Stimulated activated CD8-positive, alpha-beta memory T cell treated with anti-CD3 and anti-CD28 coated beads, Interleukin-12 subunit alpha, Interleukin-12 subunit beta, amount 100 ng/mL, for 4 hours (primary cell): ENCODE results near the gene TCF7L2.
A peak's percentile ranks its signal among the peaks of the same experiment; 100 is the strongest.

Experiments used
- DNase-seq: peaks from one replicate; pipeline ENCODE4 v3.0.0-alpha.2; 2020; ENCODE audit warnings: low read depth

TCF7L2 gene

DNA sequence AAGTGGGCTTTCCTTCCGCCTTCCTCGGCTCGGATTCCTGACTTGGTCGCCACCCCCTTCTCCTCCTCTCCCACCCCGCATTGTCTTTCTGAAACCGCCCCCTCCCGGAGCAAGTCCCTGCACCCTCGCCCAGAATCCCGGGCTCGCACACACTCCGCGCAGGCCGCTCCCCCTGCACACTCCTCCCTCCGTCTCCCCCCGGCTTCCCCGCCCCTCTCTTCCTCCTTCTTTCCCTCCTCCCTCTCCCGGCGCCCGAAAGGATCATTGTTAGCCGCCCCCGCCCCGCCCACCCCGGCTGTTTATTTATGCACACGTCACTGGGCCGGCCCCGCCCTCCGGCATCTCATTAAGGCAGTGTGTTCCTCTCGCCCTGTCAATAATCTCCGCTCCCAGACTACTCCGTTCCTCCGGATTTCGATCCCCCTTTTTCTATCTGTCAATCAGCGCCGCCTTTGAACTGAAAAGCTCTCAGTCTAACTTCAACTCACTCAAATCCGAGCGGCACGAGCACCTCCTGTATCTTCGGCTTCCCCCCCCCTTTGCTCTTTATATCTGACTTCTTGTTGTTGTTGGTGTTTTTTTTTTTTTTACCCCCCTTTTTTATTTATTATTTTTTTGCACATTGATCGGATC is at the start of gene TCF7L2:
TCF7L2 (plus strand) TSS at position 373 of the 633 bp plus-strand sequence. CDS start 510 bp downstream, outside the sequence.
- peak; percentile 45 for DNase-seq

- DNase-seq, result no peak
Observed at GRCh38 chr10:112902730-112903129, 47.3 kb upstream of the TCF7L2 start.

- DNase-seq, result no peak
Observed at GRCh38 chr10:112904000-112904399, 46.0 kb upstream of the TCF7L2 start.

- no peak for DNase-seq
Observed at GRCh38 chr10:112906945-112907344, 43.1 kb upstream of the TCF7L2 start.

DNA sequence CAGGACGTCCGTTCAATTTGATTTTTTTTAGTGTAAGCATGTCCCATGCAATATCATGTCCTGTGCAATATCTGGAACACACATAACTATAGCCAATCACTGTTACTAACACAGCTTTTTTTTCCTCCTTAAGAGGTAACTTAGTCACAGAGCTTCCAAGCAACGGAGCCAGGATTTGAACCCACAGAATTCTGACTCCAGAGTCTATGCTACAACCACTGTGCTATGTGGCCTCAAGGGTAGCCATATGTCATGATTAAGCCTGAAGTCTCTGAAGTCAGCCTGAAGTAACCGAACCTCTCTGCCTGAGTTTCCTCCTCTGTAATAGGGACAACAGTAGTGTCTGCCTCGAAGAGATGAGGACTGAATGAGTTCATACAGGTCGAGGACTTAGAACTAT is 42.2 kb upstream of the TCF7L2 start:
- no peak for DNase-seq

DNA sequence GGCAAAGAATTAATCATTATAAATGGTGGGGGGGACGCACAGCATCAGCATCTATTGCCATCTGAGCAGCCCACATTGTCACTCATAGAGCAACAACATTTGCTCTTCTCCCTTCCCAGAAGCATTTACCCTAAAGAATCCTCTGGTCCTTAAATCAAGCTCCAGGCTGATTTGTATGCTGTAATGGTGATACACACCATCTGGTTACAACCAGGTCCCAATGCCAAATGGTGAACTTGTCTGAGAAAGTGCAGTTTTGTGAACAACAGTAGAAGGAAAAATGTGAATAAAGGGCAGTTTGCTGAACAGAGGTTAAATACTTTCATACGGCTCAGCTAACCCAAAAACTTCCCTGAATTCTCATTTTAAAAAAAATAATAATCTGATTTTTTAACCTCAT is 38.8 kb upstream of the TCF7L2 start:
- no peak for DNase-seq

DNA sequence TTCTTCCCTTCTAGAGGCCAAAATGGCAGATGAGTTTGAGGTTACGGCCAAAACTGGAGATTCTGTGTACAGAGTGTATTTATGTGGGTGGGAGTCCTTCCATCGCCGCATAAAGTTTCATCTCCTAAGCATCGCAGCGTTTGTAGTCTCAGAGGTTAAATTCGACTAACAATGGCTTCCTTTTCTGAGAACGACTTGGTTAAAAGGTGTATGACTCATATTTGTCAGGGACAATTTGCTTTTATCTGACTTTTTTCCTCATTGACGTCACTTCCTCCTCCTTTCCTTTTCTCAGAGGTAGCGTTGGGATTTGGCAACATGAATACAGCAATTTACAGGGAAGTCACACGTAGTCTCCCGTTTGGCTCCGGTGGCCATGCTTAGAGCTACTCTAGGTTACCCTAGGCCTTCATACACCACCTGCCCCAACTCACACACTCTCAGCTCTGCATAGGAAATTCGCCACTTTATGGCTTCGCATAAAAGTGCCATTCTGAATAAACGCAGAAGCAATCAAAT is 37.6 kb upstream of the TCF7L2 start:
- no peak for DNase-seq

GRCh38 chr10:112913255-112913654 is 36.8 kb upstream of the TCF7L2 start:
- DNase-seq, result no peak

DNA sequence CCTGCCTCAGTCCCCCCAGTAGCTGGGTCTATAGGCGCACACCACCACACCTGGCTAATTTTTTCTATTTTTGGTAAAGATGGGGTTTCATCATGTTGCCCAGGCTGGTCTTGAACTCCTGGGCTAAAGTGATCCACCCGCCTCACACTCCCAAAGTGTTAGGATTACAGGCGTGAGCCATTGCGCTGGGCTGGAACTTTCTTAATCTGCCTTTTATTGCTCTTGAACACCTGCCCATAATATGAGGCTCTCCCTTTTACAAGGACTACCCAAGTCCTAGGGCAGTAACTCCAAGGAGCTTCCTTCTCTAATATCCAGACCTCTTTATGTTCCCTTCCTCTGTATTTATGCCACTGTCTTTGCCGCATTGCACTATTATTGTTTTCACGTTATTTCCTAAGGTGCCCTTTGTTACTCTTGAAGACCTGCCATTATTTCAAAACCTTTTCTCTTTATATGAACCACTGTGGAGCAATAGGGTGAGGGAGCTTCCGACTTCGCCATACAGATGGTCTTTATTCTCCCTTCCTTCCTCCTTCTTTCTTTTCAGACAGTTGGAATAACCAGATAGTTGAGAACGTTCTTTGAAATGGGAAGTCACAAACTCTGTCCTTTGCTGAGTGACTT is 36.3 kb upstream of the TCF7L2 start:
- DNase-seq, result no peak

GRCh38 chr10:112914288-112914952 is 35.6 kb upstream of the TCF7L2 start:
- DNase-seq, result no peak

- no peak for DNase-seq
Observed at GRCh38 chr10:112915590-112916572, 34.2 kb upstream of the TCF7L2 start.

GRCh38 chr10:112917681-112918080 is 32.4 kb upstream of the TCF7L2 start:
- DNase-seq, result no peak

DNA sequence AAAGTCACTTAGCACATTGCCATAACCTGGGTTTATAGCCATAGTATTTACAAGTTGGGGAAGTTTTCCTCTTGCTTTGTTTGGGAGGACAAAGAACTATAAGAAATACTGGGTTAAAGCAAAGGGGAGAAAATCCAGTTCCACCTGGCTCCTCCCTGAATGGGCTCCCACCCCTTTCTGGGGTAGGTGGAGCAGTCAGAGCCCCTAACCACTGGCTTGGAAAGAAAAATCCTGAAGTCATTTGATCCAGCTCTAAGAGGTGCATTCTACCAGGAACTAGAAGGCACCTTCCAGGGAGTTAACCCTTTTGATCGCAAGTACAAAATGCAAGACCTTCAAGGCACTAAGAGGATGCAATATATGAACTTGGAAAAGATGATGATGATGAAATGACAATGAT is 31.3 kb upstream of the TCF7L2 start:
- DNase-seq, result no peak

GRCh38 chr10:112919721-112920120 is 30.3 kb upstream of the TCF7L2 start:
- DNase-seq, result no peak

DNA sequence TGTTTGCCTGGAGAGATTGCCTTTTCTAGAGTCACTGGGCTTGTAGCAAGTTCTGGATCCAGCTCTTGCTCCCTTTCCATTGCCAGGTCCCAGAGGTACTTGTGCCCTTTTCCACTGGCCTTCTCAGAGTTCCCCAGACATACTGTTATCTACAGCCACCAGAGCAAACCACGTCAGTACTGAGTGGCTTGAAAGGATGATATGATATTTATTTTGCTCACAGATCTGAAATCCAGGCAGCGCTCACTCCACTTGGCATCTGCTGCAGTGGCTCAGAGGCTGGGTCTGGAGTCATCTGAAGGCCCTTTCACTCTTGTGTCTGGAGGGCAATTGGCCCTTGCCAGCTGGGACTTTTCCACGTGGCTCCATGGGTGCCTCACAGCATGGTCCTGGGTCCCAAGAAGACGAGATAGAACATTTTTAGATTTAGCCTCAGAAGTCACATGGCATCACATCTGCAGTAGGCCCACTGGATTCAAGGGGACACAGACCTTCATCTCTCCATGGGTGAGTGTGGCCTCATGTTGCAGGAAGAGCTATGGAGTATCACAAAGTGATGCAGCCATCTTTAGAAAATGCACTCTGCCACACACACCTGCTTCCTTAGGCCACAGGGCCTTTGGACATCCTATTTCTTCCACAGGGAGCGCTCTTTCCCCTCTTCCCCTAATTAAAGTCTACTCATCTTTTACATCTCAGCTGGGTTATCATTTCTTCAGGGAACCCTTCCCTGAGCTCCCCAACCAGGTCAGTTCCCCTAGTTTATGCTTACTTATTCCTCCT is 22.9 kb upstream of the TCF7L2 start:
- DNase-seq, result no peak

DNA sequence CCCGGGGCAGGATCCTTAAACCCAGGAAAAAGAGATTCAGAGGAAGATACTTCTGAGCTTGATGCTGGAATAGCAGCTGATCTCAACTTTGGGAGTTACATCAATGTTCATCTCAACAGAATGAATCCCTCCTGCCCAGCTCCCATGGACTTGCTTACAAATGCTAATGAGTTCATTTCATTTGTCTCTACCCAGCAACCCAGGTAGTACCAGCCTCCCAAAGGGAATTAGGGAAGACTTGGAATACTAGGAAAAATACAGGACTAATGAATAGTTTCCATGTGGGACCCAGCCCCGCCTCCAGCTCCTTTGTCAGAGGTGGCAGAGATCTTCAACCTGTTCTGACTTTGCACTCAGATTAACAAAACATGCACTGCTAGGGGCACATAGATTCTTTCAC is 22.1 kb upstream of the TCF7L2 start:
- DNase-seq, result no peak

DNA sequence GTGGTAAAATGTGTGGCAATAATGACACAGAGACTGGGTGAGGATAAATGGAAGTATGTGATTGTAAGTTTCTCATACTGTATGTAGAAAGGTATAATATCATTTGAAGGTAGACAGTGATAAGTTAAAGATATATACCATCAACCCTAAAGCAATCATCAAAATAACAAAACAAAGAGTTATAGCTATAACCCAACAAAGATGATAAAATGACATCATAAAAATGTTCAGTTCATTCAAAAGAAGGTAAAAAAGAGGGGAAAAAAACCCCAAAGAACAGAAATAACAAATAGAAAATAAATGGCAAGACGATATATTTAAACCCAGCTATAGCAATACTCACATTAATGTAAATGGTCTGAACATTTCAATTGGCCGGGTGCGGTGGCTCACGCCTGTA is 17.4 kb upstream of the TCF7L2 start:
- no peak for DNase-seq

DNA sequence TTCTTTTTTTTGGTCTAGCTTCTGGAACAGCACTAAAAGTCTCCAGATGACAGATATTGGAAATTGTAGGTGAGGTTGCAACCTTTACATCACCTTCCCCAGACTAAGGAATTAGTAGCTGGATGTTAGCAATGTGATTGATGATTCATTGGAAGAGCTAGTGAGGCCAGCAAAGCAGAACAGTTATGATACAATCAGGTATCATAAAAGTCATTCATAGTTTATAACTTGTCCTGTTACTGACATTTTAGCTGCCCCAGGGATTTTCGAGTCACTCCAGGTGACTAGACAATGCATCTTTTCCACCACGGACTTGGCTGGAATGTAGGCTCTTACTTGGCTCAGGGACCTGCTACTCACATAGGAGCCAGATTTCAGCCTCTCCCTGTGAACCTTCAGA is 15.9 kb upstream of the TCF7L2 start:
- no peak for DNase-seq

DNA sequence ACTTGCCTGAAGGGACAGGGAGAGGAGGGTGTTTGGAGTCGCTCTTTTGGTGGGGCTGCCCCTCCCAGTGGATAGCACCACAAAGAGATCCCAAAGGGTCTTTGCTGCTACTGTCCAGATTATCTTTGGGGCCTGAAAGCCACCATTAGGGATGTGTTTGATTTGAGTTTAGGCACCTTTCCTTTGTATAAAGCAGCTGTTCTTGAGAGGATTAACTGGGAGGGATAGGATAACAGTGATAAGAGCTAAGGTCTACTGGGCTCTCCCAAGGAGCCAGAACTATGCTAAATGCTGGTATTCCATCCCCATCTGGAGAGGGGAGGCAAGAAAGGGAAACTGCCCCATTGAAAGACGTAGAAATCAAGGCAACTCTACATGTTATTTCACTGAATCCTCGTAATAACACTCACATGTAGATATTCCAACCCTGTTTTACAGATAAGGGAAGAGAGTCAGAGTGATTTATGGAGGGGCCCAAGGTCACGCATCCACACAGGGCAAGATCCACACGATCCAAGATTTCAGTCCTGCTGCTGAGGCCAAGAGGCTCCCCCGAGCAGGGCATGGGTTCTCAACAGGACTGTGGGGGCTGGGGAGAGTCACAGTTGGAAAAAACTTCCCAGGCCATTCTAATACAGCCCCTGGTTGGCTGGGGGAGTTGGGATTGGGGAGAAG is 11.1 kb upstream of the TCF7L2 start:
- DNase-seq, result no peak

DNA sequence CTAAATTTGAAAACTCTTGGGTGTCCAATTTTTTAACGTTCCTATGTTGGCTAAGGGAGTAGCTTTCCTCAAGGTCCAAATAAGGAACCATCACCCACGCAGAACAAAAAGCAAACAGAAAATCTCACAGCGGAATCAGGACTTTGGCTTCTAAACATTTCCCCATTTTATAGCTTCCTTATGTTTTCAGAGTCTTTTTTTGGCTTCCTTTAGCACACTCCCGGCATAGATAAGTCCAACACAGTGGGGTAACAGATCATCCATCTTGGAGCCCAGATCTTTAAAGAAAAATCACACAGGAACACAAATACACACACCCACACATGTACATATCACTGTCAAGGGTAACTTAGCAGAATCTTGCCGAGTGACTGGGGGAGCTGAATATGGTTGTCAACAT is 4.2 kb upstream of the TCF7L2 start:
- no peak for DNase-seq

DNA sequence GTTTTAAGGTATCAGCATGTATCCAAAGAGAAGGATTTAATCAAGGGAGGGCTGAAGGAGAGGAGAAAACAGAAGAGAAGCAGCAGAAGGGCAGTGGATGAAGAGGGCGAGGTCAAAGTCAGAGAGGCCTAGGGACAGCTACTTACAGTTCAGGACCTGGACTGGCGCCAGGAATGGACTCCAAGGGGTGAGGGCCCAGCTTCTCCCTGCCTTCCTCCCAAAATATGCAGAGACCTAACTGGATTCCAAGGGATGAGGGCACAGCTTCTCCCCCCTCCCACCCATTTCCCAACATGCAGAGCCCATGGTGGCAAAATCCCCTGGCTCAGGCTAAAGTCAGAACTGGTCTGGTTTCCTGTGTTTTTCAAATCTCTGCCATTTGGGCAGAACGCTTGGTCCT is 3.4 kb upstream of the TCF7L2 start:
- no peak for DNase-seq
